Activated CD4-positive, alpha-beta T cell treated with anti-CD3 and anti-CD28 coated beads, Interleukin-2, amount 50 U/mL, for 4 hours (primary cell): ENCODE data around the gene CSNK1A1L.

Source experiments
- DNase-seq, 2 experiments: peaks; one replicate each; pipeline ENCODE4 v3.0.0-alpha.2; 2020

Gene CSNK1A1L

DNA sequence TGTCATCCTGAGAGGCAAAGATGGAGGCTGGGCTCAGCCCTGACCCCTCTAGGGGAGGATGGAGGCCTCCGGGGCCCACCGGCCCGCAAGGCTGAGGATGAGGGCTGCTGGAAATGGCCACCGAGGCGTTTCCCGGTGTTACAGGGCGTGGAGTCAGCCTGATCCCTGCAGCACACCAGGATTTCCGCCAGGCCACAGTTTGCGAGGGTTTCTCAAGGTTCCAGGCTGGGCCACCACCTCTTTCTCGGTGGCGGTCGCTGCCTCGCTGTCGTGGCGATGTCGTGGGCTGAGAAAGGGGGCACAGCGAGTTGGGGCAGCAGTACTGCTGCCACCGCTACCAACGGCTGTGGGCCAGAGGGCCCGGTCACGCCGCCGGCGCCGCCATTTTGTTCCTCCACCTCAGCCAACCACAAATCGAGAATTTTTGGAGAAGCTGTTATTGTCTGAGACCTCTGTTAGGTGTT lies at the start of gene CSNK1A1L:
Gene CSNK1A1L, minus strand, starts transcription at position 414 of the 464 bp plus-strand sequence. Its CDS starts 408 bp downstream, at position 6.
- DNase-seq: no peak

DNA sequence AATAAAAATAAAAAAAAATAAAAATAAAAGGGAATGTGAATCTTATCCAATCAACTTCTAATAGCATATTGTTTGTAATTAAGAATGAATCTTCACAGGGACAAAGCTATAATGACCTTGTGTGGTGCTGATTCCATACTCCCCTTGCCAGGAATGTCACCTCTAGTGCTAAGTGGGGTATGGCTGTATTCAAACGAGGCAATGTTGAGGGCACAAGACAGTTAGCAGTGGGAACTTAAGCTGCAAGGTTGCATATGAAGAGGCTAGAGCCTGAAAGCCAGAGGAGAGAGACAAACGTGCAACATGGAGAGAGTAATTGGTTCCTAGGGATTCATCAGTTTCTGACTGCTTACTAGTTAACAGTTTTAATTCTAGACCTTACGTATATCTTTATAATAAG lies 43.9 kb upstream of the CSNK1A1L start:
- no peak for DNase-seq

DNA sequence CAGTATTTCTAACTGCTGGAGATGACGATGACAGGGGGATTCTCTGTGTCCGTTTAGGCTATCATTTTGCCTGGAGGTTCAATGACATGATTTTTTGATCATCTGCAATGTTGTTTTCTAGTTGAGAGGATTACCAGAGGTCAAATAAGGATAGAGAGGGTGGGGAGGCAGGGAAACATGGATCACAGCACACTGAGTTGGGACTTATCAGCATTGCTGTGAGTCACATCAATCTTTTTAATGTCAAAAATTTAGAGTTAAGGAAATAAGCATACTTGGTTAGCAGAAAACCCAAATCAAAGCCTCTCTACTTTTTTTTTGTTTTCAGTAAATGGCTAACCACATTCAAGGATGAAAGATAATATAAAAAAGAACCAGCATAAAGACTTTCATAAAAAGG lies 43.0 kb upstream of the CSNK1A1L start:
- DNase-seq: no peak

DNA sequence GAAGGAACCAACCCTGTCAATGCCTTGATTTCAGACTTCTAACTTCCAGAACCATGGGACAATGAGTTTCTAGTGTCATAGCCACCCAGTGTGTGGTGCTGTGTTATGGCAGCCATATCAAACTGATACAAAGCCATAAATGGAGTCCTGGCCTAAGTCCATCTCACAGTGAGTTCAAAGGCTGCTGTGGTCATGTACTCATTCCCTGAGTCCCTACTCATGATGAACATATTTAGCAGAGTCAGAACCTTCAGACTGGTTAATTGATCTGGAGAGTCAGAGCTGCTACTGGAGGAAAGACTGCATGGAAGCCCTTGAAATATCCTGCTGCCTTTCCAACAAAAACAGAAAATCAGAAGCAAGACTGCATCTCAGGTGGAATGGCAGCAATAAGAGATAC lies 39.2 kb upstream of the CSNK1A1L start:
- DNase-seq: no peak

DNA sequence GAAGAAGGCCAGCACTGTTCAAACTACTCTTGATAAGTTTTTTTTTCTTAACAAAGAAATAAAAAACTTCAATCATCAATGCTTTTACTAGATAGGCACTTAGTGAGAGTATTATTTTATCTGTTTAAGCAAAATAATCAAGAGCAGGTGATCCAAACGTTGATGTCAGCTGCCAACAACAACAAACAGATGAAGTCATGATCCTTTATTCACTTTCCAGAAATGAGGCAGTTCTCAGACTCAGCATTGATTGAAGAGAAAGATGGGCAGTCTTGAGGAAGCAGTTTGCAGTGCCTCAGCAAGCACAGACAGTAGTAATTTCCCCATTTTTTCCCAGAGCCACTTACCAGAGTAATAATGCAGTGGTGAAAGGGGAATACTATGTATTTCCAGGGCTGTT lies 38.4 kb upstream of the CSNK1A1L start:
- no peak for DNase-seq

DNA sequence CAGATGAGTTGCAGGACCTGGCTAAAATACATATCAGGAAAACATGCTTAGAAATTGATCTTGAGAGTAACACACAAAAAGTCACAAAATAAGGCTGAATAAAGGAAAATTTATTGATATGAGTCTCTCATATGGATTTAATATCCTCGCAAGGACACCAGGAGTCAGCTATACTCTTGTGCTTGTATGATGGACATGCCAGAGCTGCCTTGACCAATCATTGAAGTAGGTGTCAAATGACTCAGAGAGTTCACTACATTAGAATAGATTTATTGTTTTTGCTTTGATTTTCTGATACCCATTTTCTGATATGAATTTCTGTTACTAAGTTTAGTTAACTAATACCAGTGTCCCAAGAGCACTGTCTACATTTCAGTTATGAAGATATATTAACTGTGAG lies 37.4 kb upstream of the CSNK1A1L start:
- DNase-seq: no peak

DNA sequence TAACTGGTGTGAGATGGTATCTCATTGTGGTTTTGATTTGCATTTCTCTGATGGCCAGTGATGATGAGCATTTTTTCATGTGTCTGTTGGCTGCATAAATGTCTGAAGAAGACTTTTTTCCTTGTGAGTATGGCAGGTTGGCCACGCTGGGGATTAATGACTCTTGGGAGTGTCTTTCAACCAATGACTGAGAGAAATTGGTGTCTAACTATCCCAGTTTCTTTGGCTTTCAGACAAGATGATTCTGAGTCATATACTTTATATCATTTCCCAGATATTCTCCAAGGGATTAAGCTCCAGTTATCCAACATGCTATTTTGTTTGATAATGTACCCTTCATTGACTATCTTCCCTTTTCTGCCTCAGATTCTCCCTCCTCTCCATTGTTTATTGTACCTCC lies 35.5 kb upstream of the CSNK1A1L start:
- DNase-seq: no peak

DNA sequence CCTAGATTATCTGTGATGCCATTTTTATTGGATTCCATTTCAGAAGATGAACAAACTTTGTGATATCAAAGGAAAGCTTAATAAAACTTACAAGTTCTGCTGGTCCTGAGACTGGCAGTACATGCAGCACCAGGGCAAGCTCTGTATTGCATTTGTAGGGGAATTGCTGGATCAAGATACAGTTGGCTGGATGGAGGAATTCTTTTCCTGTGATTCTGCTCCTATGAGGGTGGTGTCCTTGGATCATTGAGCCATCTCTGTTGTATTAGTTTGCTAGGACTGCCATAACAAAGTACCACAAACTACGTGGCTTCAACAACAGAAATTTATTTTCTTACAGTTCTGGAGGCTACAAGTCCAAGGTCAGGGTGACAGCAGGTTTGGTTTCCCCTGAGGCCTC lies 33.9 kb upstream of the CSNK1A1L start:
- no peak for DNase-seq

- no peak for DNase-seq
Measured at GRCh38 chr13:37138926-37139325, 33.5 kb upstream of the CSNK1A1L start.

- no peak for DNase-seq
Measured at GRCh38 chr13:37138169-37138568, 32.7 kb upstream of the CSNK1A1L start.

DNA sequence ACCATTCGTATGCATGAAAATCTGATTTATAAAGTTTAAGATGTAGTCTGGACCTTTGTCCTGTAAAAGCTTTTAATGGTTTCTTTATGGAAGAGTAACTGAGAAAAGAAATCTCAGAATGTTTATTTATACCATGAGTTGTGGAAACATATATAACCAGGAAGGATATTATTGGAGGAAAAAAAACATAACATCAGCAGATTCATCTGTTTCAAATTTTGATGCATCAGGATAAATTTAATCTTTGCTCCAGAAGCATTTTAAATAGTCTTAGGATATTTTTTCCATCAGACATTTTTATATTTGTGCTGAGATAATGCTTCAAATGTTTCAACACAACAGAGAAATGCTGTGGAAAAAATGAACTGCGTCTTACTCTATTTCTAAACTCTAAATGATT lies 31.2 kb upstream of the CSNK1A1L start:
- no peak for DNase-seq

GRCh38 chr13:37136187-37136586 lies 30.7 kb upstream of the CSNK1A1L start:
- no peak for DNase-seq

DNA sequence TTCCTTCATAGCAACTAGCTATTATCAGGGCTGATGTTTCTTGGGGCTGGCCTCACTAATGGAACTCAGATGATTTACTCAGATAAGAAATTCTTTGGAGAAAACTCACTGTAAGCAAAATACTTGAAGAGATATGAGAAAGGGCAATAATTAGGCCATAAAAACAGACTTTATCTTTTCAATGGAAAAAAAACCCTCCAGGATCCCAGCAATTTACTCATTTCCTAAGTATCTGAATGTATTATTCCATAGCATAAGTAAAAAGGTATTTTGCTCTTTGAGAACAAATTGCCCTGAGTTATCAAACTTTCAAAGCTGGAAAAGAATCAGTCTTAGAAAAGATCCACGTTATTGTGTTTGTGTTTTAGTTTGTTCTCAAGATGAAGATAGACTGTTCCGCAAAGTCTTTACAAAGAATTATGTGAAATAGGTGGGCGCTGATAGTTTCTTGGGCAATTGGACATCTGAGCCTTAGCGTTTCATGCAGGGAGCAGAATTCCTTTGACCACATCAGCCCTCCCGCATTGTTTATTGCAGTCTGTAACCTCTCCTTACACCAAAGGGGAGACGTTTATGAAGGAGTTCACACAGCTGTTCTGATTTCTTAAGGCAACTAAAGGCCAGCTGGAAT lies 29.1 kb upstream of the CSNK1A1L start:
- no peak for DNase-seq

DNA sequence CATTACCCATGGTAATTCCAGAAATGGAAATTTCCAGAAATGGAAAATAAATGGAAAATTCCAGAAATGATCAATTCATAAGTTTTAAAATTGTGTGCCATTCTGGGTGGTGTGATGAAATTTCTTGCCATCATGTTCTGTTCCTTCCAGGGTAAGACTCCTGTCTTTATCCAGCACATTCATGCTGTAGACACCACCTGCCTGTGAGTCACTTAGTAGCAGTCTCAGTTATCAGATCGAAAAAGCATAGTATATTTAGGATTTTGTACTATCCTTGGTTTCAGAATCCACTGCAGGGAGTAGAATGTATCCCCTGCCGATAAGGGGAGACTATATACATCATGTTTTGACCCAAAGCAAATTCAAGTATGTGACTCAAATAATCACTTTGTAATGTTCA lies 26.7 kb upstream of the CSNK1A1L start:
- no peak for DNase-seq

DNA sequence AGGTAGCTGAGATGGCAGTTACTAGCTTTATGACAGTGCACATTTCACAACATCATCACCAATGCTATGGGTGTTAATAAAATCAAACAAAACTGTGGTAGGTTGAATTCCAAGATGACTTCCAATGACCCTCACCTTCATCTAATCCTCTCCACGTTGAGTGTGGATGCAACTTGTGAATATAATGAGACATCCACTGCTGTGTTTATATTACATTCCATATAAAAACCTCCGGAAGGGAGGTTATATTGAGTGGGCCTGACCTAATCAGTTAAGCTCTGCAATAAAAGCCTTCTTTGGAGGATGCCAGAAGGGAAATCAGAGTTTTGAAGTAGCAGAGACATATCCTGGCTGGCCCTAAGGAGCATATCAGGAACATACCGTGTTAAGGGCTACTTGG lies 25.6 kb upstream of the CSNK1A1L start:
- DNase-seq: no peak

- no peak for DNase-seq
Measured at GRCh38 chr13:37129866-37130265, 24.4 kb upstream of the CSNK1A1L start.

GRCh38 chr13:37127691-37128241 lies 22.3 kb upstream of the CSNK1A1L start:
- DNase-seq: no peak

- DNase-seq: no peak
Measured at GRCh38 chr13:37123337-37123736, 17.9 kb upstream of the CSNK1A1L start.

GRCh38 chr13:37118016-37118415 lies 12.6 kb upstream of the CSNK1A1L start:
- no peak for DNase-seq

DNA sequence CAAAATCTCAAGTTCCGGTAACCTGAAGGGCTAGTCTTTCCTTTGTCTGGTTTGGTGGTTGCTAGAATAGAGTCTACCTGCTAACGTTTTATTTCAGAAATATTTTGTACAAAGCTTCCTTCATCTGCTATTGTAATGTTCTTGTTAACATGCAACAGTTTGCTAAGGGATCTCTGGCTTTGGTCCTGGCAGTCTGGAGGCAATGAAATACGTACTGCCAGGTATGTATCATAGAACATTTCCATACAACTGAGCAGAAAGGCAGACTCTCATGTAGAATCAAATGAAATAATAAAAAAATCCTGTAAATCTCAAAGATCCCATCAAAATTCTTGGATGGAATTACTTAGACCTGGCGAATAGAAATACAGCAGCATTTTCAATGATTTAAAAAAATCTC lies 8.8 kb upstream of the CSNK1A1L start:
- no peak for DNase-seq

GRCh38 chr13:37113534-37113933 lies 8.1 kb upstream of the CSNK1A1L start:
- no peak for DNase-seq

GRCh38 chr13:37109051-37109678 lies 3.7 kb upstream of the CSNK1A1L start:
- no peak for DNase-seq

DNA sequence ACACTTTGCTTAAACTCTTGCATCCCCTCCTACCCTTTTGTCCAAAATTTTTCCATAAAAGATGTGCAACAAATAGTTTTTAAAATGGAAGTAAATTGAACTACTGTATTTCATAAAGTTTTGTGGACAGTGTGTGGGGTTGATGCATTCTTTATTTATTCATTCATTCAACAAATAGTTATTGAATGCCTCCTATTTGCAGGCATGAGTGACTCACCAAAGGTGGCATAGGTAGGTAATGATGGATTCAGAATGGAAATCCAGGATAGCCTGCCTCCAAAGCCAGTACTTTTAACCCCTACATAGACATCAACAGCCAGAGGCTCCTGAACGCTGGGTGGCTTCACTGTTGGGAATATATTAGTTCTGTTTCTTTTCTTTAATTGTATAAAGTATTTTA lies 2.4 kb upstream of the CSNK1A1L start:
- no peak for DNase-seq

- DNase-seq: no peak
Measured at GRCh38 chr13:37107456-37107855, 2.0 kb upstream of the CSNK1A1L start.

GRCh38 chr13:37106642-37107041 lies 1.2 kb upstream of the CSNK1A1L start:
- no peak for DNase-seq
